ENCODE data around the gene OBP2A. TPM values are rescaled to one million over a fixed set of nuclear protein-coding genes. Genes with fewer than 3 reads are reported as not detected.

OBP2A gene
- total and polyA plus RNA-seq, 8 donors: not detected

DNA sequence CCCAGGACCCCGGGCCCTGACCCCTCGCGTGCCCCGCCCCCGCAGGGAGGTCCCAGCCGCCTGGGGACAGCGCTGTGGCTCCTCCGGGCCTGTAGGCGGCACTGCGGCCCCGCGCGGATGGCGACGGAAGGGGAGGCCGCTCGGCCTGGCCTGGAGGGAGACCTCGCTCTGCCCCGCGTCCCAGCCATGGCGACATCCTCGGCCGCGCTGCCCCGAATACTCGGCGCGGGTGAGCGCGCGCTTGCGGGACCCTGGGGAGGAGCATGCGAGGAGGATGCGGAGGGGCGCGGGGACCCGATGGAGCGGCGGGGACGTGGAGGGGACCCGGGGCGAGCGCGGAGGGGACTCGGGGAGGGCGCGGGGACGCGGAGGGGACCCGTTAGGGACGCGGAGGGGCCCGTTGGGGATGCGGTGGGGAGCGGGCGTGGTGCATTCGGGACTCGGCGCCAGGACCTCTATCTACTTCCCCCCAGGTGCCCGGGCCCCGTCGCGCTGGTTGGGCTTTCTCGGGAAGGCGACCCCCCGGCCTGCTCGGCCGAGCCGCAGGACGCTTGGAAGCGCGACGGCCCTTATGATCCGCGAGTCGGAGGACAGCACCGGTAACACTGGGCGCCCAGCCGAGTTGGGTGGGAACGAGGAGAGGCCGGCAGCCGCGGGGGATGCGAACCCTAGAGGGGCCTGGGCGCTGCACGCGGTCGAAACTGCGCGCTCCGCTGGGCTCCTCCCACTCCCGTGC is 45.2 kb upstream of the OBP2A start, which contains the start of gene MRPS2:
MRPS2 (plus strand) TSS at position 158 of the 736 bp plus-strand sequence; CDS start at position 187, 29 bp downstream.
- TF ChIP-seq, protein P1, sequence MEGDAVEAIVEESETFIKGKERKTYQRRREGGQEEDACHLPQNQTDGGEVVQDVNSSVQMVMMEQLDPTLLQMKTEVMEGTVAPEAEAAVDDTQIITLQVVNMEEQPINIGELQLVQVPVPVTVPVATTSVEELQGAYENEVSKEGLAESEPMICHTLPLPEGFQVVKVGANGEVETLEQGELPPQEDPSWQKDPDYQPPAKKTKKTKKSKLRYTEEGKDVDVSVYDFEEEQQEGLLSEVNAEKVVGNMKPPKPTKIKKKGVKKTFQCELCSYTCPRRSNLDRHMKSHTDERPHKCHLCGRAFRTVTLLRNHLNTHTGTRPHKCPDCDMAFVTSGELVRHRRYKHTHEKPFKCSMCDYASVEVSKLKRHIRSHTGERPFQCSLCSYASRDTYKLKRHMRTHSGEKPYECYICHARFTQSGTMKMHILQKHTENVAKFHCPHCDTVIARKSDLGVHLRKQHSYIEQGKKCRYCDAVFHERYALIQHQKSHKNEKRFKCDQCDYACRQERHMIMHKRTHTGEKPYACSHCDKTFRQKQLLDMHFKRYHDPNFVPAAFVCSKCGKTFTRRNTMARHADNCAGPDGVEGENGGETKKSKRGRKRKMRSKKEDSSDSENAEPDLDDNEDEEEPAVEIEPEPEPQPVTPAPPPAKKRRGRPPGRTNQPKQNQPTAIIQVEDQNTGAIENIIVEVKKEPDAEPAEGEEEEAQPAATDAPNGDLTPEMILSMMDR (IDR thresholded peaks at IDR 0.05): peak; percentile 76 to 91 (median 88)
- peak; percentile 82 to 96 (median 90) for DNase-seq
- Histone ChIP-seq H3K36me3 (peaks cover 2 to 12% (median 7%) of the 10 kb centered on the region in 3 donors), H3K4me1 (peaks cover 0 to 11% (median 3%) of the 10 kb centered on the region in 3 donors), H3K9me3 (no peaks in the 10 kb centered on the region), H3K4me3 (peak within 1 kb of the TSS; percentile 86 to 98 (median 90)), H3K27me3 (no peaks in the 10 kb centered on the region), H3K27ac (peak within 1 kb of the TSS; percentile 55 to 75 (median 70))
- intact Hi-C loops (cut with DNase I): no loop called here
- peak; percentile 94 to 99 (median 95) for ATAC-seq
- 0 to 1% methylated on average over 70 to 92 of the region's 92 CpGs for WGBS, 2 donors
- no peak for FAIRE-seq

DNA sequence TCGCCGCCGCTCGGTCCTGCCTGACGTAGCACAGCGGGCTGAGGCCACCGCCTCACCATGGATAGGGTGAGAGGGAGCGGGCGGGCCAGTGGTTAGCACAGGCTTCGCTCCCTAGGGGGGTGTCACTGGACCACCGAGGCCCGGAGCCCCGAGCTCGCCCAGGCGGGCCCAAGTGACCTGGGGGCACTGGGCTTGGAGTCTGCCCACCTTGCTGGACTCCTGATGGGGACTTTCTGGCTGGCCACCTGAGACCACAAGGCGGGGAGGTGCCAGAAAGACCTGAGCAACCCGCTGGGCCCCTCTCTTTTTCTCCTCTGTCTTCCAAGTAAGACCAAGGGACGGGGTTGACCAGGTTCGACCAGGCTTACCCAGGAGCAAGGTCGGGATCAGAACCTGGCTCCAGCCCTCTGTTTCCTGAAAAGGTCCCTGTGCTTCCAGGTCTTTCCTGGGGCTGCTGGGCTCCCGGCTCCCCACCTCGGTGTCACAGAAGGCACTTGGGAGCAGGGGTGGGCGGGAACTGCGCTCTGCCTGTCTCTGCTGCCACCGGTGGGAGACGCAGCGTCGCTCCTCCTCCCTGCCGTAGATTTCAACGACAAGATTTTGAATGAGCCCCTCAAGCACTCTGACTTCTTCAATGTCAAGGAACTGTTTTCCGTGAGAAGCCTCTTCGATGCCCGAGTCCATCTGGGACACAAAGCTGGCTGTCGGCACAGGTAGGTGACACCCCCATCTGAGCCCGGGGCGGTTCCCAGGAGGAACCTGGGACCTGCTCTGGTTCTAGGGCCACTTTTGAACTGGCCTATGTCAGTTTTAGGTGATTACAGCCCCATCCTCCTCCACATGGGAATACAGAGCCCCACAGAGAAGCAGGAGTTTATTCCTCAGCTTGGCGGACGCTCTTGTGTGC is 44.4 kb upstream of the OBP2A start:
- Histone ChIP-seq H3K27ac (peak overlapping the region in 1 of 4 donors; percentile 55), H3K27me3 (no peaks in the 10 kb centered on the region), H3K4me3 (peak overlapping the region; percentile 86 to 98 (median 90)), H3K9me3 (no peaks in the 10 kb centered on the region), H3K4me1 (peaks cover 0 to 11% (median 3%) of the 10 kb centered on the region in 3 donors), H3K36me3 (peaks cover 2 to 12% (median 7%) of the 10 kb centered on the region in 3 donors)
- ATAC-seq: no peak
- DNase-seq: peak in 2 of 6 donors; percentile 52 to 63
- TF ChIP-seq, protein P1 (IDR thresholded peaks at IDR 0.05): no peak
- FAIRE-seq: no peak
- 38 to 42% methylated on average over 38 of the region's 38 CpGs for WGBS, 2 donors
- intact Hi-C loops (cut with DNase I): no loop called here

DNA sequence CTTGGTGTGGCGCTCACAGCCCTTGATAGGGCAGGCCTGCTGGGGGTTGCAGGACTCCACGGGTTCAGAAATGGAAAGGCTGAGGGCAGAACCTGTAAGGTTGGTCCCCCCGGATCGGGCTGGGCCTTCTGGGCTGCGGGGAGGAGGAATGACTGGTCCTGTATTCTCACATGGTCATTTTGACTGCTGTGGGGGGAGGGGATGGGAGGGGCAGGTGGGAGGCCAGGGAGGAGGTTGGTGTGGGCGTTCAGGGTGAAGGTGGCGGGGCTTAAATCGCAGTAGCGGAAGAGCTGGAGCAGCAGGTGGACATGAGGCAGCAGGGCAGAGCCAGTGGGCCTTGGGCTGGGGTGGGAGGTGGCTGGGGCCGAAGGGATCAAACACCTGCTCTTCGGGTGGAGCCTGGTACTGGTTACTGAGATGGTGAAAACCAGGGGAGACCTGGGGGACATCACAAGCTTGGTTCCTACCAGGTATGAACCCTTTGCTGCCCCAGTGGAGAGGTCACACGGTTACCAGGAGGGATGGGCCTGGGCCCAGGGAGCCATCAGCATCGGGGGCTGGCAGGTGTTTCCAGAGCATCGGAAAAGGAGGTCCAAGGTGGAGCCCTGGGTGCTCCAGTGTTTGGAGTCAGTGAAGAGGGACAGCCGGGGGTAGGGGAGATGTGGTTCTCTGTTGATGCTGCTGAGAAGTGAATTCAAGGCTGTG is 43.6 kb upstream of the OBP2A start:
- no peaks in the 10 kb centered on the region for H3K27me3 ChIP-seq
- DNase-seq (peak in 3 of 6 donors; percentile 25 to 57 (median 49)), FAIRE-seq (no peak), ATAC-seq (no peak)
- TF ChIP-seq, protein P1 (IDR thresholded peaks at IDR 0.05): no peak
- H3K36me3 ChIP-seq: peaks cover 2 to 12% (median 7%) of the 10 kb centered on the region in 3 donors
- intact Hi-C loops (cut with DNase I): no loop called here
- H3K9me3 ChIP-seq: no peaks in the 10 kb centered on the region
- H3K27ac ChIP-seq: no peak overlapping the region
- H3K4me3 ChIP-seq: no peak overlapping the region
- 84 to 88% methylated on average over 15 of the region's 15 CpGs for WGBS, 2 donors
- H3K4me1 ChIP-seq: peaks cover 0 to 11% (median 3%) of the 10 kb centered on the region in 3 donors

DNA sequence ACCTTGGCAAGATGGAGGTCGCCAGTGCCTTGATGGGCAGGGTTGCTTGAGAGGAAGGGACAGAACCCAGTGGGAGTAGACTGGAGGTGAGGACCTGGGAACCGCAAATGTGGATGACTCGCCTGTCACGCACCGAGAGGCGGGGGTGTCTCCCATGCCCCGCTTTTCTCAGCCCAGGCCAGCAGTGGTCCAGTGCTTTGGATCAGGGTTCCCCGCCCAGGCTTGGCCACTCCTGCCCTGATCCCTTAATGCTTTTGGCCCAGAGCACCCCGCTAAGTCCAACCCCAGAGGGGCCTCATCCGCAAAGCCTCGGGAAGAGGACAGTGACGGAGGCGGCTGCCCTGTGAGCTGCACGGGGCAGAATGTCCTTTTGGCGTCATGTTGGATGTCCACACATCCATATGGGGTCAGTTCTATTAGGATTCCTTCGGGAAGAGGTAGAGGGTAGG is 43.0 kb upstream of the OBP2A start:
- no peak overlapping the region for H3K27ac ChIP-seq
- TF ChIP-seq, protein P1 (IDR thresholded peaks at IDR 0.05): no peak
- H3K9me3 ChIP-seq: no peaks in the 10 kb centered on the region
- WGBS, 2 donors: 89 to 95% methylated on average over 16 of the region's 16 CpGs
- H3K27me3 ChIP-seq: no peaks in the 10 kb centered on the region
- ATAC-seq: no peak
- intact Hi-C loops (cut with DNase I): no loop called here
- peaks cover 0 to 11% (median 3%) of the 10 kb centered on the region in 3 donors for H3K4me1 ChIP-seq
- peaks cover 2 to 12% (median 7%) of the 10 kb centered on the region in 3 donors for H3K36me3 ChIP-seq
- no peak overlapping the region for H3K4me3 ChIP-seq
- DNase-seq: peak in 3 of 6 donors; percentile 24 to 54 (median 44)
- no peak for FAIRE-seq

Data from pancreas (tissue), 10 donors.